Measurements from ENCODE around the gene CHI3L1.

The CHI3L1 gene

DNA sequence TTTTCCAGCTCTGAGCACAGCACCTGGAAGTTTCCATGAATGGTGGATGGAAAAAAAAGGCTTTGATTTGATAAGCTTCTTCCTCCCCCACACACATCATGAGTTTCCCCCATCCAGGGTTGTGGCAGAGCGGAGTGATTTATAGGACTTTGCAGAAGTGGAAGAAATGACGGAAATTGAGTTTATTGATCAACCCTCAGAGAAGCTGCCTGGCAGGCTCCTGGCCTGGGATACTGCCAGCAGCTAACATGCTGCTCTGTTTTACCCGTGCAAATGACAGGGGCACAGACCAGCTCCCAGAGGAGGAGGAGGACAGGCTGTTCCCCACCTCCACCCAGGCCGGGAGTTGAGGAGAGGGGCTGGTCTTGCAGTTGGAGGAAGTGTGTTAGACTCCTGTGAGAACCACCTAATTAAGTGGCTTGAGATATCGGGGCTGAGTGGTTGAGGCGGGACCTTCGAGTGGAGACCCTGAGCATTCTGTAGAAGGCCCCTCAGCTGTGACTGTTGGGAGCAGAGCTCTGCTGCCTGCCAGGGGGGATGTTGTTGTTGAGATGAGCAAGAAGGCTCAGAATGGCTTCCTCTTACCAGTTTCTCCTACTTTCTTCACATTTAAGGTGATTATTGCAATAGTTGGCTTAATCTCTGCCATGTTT is 37.2 kb downstream of the CHI3L1 start:
- DNase-seq, result no peak

DNA sequence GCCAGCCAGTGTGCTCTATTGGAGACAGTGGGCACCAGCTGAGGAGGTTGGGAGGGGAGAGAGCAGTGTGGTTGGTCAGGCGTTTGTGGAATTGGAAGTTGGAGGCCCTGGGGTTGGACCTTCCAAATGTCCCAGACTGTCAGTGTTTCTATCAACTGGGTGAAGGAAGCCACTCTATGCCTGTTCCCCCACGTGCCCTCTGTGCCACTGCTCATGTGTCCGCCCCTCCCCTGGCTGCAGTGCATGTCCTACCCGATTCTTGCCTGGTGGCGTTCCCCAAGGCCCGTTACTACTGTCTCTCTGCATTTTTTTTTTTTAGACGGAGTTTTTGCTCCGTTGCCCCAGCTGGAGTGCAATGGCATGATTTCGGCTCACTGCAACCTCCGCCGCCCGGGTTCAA is 37.9 kb downstream of the CHI3L1 start:
- DNase-seq, result no peak

DNA sequence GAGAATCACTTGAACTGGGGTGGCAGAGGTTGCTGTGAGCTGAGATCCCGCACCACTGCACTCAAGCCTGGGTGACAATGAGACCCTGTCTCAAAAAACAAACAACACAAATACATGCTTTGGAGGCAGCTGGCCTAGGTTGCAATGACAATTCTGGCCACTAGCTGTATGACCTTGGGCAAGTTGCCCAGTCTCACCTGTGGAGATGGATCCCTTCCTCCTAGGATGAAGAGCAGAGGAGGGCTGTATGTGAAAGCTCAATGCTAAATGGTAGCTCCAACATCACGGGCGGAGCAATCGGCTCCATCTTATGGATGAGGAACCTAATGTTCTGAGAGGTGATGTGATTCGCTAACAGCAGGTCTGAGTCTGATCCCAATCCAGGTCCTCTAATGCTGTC is 38.4 kb downstream of the CHI3L1 start:
- DNase-seq, result no peak

DNA sequence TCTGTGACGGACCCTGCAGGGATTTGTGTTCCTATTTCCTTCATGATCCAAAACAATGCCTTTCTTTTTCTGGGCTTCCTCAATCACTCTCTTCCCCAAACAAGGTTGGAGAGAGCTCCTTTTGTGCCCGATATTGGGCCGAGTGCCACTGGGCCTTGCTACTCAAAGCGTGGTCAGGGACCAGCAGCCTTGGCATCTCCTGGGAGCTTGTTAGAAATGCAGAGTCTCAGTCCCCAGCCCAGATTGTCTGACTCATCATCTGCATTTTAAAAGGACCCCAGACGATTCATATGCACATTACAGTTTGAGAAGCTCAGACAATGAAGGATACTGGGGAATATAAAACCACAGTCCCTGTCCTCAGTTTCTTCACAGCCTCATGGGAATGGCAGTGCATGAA is 39.1 kb downstream of the CHI3L1 start:
- DNase-seq, result no peak

DNA sequence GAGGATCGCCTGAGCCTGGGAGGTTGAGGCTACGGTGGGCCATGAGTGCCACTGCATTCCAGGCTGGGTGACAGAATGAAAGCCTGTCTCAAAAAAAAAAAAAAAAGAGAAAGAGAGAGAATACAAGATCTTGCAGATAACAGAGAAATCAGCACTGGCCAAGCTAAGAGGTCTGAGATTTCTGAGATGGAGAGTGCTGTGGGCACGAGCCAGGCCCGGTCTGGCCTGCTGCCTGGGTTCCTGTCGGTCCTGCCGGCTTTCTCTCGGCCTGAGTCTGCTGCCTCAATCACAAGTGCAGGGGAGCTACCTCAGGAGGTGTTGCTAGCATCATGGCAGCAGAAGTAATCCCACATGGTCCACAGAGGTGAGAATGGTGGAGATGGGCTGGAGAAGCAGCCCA is 40.0 kb downstream of the CHI3L1 start:
- no peak for DNase-seq

DNA sequence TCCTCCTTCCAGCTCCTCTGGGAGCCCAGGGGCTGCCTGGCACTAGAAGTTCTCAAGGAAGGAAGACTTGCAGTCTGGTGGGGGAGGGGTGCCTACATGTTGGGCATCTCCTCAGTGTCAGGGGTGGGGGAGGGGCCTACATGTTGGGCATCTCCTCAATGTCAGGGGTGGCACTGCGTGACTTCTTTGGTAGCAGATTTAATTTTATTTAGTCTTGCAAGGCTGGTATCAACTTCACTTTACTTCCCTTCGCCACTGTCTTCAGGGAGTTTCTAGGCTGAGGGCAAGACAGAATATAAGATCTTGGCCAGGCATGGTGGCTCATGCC is 40.5 kb downstream of the CHI3L1 start:
- DNase-seq, result no peak

DNA sequence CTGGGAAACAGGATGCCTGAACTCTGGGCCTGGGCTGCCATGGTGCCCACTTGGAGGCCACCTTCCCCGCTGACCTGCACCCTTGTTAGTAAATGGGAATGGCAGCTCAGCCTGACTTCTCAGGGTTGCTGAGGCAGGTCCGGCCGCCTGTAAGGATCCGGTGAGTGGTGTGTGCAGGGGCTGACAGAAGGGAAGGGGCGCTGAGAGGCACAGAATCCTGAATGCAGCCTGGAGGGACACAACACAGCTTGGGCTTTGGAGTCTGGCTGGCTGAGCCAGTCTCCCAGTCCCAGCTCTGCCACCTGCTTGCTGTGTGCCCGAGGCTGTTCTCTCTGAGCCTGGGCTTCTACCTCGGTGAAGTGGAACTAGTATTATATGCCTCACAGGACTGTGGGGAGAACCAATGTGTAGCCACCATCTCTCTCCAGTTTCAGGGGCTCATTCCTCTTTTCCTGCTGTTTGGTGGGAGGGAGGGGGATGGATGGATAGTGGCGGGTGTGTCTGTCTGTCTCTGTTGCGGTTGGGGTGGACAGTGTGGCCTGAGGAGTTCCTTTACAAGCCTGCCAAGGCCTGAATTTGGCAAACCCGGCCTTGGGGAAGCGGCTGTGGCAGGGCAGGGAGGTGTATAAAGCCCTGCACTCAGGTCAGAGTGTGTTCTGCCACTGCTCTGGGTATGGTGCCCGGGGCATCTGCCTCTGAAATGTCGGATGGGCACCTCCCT is 41.0 kb downstream of the CHI3L1 start:
- no peak for DNase-seq

DNA sequence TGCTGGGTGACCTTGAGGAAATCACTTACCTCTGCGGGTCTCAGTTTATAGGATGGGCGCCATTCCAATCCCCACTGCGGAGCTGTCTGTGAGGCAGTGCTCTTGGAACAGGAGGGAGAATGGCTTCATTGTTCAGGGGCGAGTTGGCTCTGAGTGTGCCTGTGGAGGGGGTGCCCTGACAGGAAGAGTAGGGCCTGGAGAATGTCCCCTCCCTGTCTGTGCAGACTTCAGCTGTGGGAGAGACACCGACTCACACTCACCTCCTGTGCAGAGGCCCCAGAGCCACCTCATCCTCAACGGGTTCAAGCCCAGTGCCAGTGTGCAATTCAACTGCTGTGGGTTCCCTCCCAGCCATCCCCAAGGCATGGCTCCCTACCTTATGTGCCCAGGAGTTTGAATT is 41.8 kb downstream of the CHI3L1 start:
- no peak for DNase-seq

DNA sequence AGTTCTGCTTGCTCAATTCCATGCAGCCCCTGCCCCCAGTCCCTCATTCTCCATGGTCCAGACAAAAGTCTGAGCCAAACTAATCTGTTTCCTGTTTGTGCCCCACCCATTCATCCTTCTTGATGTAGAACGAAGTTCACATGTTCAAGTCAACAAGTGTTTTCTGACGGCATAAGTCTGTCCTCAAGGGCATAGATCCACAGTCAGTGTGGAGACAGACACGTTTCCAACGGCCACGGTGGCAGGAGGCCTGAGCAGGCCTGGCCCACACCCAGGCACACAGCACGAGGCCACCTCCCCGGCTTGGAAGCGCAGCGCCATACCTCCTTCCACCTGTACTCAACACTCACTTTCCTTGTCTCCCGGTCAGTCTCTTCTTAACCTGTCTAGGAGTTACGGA is 42.9 kb downstream of the CHI3L1 start:
- no peak for DNase-seq

DNA sequence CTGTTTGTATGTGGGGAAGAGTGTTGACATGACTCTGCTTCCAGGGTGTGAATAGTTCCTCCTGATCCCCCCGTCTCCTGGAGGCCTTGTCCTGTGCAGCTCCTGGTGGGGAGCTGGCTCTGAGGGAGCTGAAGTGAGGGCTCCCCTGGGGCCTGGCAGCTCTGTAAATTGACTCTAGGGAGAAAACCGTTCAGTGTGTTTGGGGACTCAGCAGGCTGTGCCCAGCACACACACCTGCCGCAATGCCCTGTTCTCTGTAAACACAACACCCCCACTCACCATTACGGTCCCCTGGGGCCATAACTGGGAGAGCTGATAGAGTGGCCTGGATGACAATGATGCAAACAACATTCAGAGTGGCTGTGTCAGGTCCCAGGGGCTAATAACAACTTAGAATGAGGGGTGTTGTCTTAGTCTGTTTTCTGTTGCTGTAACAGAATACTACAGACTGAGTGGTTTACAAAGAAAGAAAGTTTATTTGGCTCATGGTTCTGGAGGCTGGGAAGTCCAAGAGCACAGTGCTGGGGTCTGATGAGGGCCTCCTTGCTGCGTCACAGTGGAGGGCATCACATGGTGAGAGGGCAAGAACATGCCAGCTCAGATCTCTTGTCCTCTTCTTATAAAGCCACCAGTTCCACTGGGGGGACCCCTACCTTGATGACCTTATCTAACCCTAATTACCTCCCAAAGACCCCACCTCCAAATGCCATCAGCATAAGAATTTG is 43.7 kb downstream of the CHI3L1 start:
- DNase-seq, result no peak

DNA sequence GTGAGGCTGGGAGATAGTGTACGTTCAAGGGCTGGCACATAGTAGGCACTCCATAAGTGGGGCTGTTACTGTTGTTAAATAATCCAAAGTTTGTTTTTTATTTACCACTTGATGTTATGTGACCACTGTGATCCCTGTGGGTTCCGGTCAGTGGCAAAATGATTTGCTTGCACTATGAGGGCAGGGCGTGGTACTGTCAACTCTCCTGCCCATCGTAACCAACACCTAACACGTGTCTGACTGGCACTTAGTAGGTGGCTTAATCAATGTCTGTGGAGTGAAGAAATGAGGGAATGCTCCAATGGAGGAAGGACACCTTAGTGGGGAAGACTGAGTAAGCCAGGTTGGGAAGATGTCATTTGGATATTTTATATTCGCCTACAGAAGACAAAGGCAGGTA is 44.4 kb downstream of the CHI3L1 start:
- DNase-seq, result no peak

DNA sequence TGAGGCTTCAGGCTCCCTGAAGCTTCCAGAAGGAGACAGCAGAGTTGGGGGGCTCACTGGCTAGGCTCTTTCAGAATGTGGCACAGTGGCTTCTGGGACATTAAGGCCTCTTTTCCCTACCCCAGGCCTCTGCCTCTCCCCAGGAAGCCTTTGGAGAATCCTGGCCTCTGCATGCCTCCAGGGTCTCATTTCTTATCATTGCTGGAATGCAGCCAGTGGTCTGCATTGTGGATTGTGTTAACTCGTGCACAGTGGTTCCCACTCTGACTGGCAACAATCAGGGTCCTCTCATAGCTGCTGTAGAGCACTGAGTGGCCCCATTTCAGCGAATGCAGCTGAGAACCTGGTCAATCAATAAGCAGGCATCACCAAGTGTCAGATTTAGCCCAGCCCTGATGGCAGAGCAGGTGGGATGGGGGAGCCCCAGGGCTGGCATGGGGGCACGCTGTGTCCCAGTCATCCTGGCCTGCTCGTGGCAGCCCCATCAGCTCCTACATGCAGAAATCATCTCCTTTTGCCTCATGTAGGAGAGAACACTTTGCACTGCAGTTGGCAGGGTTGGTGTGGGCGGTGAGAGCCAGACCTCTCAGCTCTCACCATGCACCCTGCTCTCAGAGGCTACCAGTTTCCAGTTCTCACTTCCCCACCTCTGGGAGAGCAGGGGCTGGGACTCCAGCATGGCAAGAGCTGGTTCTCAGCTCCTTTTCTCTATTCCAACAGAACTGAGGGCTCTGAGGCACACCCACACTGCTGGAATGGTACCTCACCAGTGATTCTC is 45.6 kb downstream of the CHI3L1 start:
- DNase-seq, result no peak

DNA sequence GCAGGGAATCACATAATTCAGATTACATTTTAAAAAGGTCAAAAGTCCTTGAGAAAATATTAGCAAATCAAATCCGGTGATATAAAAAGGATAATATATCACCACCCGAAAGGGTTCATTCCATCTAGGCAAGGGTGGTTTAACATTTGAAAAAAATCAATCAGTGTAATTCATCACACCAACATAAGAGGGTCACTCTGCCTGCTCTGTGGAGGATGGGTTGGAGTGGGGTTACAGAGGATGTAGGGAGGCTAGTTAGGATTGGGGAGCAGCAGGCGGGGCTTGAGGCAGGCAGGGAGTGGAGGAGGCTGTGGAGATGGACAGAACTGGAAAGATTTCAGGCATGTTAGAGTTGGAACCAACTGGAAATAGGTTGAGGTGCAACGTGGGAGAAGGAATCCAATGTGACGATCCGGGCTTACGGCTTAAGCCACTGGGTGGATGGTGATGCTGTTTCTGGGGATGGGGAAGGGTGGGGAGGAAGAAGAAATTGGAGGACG is 46.5 kb downstream of the CHI3L1 start:
- DNase-seq, result no peak

DNA sequence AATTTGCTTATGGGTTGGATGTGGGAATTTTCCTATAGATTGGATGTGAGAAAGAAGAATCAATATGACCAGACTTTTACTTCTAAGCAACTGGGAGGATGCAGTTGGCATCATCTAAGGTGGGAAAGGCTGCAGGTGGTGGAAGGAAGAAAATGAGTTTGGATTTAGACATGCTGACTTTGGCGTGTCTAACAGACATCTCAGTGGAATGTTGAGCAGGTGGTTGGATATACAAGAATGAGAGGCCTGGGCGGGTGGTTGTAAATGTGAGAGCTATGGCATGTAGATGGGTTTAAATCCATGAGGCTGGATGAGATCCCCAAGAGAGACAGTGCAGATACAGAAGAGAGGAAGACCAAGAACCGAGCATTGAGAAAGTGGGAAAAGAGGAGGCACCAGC is 48.4 kb downstream of the CHI3L1 start:
- DNase-seq, result no peak

DNA sequence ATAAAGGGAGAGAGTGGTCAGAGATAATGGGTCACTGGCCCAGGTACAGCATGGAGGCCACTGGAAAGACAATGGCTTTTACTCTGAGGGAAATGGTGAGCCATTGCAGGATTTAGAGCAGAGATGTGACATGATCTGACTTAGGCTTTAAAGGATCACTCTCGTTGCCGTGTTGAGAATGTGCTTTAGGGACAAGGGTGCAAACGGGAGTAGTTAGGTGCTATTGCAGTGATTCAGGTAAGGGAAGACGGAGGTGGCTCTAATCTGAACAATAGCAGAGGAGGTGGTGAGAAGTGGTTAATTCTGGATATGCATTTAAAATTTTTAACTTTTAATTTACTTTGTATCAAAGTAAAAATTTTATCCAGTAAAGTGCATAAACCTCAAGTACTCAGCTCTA is 49.2 kb downstream of the CHI3L1 start:
- no peak for DNase-seq

DNA sequence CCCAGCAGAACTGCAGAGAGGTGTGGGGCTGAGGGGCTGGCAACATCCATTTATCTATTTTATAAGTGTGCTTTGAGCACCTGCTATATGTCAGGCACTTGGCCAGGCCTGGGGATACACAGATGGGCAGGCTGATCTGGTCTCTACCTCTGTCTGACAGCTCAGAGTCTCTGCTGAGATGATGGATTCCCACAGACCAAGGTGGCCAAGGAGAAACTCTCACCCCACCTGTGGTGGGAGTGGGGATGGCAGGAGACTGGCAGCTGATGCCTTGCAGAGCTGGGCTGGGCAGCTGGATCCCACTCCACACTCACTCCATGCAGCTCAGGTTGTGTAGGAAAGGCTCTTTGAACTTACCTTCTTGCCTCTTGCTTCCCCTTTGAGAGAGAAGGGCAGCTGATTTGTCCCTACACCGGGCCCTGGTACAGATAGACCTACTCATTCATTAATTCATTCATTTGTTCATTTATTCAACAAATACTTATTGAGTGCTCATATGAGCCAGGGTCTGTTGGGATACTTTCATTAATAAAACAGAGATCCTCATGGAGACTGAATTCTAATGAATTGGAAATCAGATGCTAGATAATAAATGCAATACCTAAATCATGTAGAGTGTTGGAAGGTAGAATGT is 50.0 kb downstream of the CHI3L1 start:
- DNase-seq, result no peak

DNA sequence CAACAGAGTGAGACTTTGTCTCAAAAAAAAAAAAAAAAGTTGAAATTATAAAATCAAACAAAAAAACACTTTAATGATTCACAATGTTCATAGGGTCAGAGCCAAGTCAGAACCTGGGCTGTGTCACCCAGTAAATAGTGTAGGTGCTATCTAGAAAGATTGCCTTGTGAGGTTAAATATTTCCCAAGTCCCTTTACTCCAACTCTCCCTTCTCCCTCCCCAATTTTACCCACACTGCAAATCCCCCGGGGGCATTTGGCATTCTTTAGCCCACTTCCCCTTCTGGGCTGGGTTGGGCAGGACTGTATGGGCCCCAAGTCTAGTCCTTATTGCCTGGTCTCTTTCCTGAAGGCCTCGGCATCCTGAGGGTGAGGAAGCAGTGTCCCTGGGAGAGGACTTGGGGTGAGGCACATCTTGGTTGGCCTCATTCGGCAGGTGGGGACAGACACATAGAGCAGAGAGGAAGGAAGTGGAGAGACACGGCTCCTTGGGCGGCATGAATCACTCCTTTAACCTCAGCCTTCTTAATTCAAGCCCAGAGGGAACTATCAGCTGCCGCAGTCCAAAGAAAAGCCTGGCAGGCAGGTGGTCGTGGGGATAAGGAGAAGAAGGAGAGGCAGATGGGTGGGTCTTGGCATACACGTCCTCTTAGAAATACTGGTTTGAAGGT is 50.7 kb downstream of the CHI3L1 start:
- DNase-seq, result no peak

DNA sequence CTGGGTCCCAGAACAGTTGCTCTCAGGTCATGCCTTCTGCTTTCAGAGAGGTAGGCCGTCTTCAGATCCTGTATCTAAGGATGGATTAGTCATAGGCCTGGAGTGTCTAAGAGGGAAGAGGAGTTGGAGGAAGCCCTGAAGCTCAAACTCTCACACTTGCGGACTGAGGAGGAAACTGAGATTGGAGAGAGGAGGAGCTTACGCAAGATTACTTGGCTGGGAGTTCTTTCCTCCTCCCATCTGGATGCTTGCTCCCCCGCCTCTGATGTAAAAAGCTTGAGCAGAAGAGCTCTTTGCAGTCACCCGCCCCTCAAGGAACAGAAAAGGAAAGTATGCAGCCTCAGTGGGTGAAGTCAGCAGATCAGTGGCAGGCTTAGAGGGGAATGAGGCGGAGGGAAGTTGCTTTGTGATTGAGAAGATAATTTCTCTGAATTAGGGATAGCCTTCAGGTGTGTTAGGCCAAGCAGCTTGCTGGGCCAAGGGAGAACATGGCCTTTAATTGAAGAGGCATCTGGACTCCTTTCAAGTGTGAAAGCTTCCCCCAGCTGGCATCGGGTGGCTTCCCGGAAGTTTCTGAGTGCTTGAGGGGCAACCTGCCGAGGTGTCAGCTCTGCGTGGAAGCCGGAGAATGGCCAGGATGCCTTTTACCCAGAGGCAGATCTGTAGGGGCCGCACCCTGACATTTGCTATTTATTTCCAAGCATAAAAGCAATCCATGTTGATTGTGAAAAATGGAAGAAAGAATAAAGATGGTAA is 52.4 kb downstream of the CHI3L1 start:
- DNase-seq, result no peak

DNA sequence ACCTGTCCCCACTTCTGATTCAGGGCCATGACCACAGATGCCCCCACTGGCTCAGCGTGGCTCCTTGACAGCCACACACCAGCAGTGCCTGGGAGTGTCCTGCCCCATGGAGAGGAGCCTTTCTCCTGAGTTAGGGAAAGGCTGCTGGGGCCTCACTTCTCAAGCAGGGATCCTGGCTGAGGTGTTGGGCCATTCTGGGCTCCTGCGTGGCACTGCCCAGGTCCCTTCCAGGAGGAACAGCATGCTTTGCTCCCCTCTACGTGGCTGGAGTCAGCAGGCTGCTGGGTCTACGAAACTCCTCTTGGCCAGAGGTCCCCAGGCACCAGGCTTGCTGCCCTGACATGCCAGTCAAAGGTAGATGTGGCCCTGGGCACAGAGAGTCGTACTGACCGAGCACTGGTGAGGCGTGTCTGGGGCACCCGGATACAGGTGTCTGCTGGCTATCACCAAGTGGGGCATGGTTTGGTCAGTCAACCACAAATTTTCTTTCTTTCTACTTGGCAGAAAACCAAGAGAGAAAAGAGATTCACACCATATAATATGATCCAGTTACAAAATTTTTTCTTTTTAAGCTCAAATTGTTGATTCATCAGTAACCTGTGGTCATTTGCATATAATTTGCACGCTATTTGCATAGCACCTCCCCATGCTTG is 54.8 kb downstream of the CHI3L1 start:
- DNase-seq, result no peak

DNA sequence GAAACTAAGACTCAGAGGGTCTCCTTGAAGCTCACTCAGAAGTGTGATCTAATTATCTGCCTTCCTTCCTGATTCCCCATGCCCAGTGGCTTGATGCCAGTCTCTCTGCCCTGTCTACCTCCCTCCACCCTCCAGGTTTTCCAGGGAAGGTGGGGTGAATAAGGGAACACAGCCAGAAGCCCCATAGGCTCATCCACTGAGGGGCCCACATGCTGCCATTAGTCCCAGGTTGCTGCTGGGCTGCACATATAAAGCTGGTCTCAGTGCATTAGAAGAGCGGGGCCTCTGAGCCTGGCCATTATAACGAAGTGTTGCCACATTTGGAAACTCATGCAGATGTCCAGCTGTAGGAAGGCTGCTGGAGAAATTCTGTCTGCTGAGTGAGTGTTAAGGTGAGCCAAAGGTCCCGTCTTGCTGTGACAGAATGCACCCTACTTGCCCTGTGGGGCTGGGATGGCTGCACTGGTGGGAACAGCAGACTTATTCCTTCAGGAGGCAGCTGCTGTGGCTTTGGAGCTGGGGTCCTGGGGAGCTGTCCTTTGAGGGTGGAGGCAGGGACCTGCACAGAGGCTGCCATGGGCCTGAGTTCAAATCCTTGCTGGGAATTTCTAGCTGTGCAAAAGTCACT is 56.0 kb downstream of the CHI3L1 start:
- no peak for DNase-seq

Data from activated naive CD4-positive, alpha-beta T cell treated with anti-CD3 and anti-CD28 coated beads, Interleukin-2, amount 50 U/mL, for 16 hours (primary cell).